B cell (primary cell): Measurements from ENCODE around the gene MPHOSPH6.

ENCODE experiments used
- EZH2 ChIP-seq: IDR thresholded peaks from 2 replicates; pipeline ENCODE4 v1.6.1; 2012; ENCODE audit warnings: borderline replicate concordance, low read depth, mild to moderate bottlenecking, moderate library complexity, low read length; ENCODE audit not compliant: insufficient read depth, poor library complexity, severe bottlenecking
- TF ChIP-seq, protein P1 (sequence below): fragments of 200-600 bp; IDR thresholded peaks from one replicate; pipeline ENCODE4 v1.8.0; 2022; ENCODE audit warnings: antibody characterized with exemption, mild to moderate bottlenecking

DNA sequence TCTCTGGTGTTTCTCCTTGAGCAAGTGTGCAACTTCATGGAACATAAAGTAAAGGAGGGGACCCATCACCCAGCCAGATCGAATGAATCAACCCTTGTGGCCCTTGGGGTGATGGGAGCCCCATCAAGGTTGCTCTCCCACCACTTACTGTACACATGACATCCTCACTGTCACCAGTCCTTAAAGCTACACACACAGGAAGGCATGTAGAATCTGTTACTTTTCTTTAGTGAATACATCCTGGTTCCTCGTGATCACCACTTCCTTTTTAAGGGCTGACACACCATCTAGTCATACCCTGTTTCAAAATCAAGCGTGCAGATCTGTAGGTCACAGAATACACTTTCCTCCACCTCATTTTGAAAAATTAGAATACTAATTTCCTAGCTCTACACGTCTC lies 22.6 kb upstream of the MPHOSPH6 start:
- TF ChIP-seq, protein P1, sequence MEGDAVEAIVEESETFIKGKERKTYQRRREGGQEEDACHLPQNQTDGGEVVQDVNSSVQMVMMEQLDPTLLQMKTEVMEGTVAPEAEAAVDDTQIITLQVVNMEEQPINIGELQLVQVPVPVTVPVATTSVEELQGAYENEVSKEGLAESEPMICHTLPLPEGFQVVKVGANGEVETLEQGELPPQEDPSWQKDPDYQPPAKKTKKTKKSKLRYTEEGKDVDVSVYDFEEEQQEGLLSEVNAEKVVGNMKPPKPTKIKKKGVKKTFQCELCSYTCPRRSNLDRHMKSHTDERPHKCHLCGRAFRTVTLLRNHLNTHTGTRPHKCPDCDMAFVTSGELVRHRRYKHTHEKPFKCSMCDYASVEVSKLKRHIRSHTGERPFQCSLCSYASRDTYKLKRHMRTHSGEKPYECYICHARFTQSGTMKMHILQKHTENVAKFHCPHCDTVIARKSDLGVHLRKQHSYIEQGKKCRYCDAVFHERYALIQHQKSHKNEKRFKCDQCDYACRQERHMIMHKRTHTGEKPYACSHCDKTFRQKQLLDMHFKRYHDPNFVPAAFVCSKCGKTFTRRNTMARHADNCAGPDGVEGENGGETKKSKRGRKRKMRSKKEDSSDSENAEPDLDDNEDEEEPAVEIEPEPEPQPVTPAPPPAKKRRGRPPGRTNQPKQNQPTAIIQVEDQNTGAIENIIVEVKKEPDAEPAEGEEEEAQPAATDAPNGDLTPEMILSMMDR, result no peak
- no peak for TF ChIP-seq EZH2
